HS-27A (cell line): Measurements from ENCODE around the gene ARHGEF11.

Experiments used
- DNase-seq: peaks from one replicate; pipeline ENCODE4 v3.0.0-alpha.2; 2012; ENCODE audit warnings: low read depth, missing footprints

ARHGEF11 gene

DNA sequence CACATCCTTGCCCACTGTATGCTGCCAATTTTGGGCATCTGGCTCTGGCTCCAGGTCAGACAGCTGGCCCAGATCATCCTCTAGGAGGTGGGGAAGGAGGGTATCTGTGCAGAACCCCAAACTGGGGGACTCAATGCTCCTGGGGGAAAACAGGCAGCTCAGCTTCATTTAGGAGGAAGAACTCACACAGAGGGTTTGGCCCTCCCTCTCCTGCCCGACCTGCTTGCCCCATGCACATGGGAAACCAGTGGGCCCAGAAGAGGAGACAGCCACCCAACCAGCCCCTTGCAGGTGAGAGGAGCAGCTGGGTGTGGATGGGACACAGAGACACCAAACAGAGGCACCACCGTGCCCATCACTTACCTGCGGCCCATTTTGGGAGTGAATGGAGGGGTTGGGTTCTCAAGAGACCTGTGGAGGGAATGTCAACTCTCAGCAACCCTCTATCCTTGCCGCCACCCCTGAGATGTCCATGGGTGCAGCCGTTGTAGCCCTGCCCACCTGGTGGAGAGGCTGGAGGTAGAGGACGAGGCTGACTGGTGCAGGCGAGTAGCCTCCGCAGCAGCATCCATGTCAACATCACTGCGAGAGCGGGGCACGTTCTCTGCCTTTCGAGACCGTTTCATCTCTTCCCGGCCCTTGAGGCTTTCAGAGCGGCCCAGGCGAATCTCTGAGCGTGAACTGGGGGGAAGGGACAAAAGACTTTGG lies 97.6 kb downstream of the ARHGEF11 start:
- no peak for DNase-seq

DNA sequence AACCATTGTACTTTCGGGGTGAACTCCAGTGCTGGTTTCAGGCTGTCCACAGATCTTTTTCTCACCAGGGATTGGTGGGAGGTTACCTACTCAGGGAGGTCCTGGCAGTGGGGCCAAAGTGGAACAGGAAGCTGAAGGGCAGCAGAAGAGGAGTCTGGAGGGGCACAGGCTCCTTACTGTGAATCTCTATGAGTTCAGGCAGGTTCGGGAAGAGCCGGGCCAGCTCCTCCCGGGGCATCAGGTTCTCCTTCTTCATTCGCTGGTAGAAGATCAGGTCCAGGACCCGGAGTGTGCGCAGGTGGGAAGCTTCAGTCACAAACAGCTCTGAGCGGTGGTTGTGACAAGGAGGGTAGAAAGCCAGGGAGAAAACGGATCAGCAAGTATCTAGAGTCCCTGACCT lies 98.4 kb downstream of the ARHGEF11 start:
- no peak for DNase-seq

DNA sequence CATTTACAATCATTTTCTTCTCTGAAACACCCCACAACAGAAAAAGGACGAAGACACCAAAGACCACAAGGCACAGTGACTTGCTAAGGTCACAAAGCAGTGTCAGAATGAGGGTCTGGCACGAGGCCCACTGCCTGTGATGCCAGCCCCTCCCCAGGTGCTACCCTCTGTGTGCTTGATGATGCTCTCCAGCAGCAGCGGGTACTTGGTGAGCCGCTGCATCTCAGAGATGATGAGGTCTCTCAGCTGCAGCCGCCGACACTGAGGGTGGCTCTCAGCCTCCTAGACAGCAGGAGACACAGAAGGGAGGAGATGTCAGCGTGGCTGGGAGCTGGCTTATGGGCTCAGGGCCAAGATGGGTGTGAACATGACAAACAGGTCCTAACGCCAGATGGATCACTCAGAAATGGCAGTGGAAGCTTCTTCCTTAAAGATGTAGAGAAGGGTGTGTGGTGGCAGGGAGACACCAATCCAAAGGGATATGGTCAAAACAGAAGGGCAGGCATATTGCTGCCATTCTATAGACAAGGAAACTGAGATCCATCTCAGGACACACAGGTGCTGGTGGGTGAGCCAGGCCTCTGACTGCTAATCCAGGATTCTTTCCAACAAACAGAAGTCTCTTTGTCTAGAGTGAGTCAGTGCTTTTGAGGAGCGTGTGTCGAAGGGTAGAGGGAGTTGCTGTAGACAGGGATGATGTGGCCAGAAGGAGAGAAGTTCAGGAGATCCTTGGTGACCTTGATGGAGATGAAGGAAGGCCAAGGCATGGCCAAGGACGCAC lies 99.5 kb downstream of the ARHGEF11 start:
- no peak for DNase-seq

DNA sequence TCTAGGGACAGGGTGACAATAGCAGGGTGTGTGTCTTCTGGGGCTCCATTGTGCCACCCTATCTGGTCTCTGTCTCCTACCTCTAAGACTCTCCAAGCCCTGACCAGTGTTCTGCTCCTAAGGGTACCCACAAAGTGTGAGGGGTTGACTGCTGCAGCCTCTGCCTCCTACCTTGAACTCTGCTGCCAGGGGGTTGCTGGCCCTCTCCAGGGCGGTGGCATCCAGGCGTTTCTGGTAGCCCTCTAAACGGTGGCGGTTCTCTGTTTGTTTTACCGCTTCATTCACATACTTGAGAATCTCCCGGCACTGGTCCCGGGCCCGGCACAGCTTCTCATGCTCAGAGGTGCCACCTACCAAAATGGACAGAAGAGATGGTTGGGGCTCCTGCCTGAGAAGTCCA lies 100.7 kb downstream of the ARHGEF11 start:
- no peak for DNase-seq

DNA sequence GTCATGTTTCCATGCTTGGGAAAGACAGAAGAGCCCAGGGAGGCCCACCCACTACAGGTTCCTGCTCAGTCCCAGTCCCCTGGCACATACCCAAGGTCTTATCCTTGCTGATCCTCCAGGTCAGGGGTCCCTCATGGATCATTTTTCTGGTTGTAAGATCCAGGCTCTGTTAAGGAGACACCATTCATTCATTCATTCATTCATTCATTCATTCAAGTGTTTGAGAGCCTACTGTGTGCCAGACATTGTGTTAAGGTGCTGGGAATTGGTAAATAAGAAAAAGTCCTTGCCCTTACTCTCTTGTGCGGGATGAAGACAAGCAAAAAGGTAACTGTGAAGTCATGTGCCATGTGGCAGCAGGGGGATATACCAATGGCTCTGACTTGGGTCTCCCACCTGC lies 101.3 kb downstream of the ARHGEF11 start:
- DNase-seq = no peak

DNA sequence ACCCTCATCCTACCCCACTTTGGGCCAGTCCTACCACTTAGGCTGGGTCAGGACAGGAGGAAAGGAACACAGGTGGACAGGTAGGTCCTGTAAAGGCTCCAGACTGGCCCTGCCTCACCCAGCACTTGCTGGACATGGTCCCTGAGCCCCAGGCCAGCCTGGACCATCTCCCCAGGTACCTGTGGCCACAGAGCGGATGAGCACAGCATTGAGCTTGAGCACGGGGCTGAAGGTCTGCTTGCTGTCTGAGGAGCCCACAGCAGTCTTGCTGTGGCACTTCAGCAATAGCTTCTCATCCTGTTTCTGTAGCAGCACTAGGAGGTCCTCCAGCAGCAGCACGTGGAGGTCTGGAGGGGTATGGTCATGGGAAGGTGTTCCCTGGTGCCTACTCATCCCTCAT lies 101.8 kb downstream of the ARHGEF11 start:
- DNase-seq = no peak

DNA sequence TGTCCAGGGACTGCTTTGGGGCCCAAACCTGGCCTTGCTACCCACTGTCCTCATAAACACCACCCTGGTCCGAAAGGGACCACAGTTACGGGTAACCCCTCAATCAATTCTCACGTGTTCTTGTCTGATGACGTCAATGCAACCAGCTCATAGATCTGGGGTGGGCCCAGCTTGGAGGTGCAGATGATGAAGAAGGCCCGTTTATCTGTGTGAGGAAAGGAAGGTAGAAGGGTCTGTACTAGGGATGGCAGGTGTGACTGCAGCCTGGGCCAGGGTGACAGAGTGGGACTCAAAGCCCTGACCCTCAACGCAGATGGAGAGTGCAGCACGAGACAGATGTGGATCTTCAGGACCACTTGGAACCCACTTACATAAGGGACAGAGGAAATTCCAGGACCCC lies 103.0 kb downstream of the ARHGEF11 start:
- no peak for DNase-seq

DNA sequence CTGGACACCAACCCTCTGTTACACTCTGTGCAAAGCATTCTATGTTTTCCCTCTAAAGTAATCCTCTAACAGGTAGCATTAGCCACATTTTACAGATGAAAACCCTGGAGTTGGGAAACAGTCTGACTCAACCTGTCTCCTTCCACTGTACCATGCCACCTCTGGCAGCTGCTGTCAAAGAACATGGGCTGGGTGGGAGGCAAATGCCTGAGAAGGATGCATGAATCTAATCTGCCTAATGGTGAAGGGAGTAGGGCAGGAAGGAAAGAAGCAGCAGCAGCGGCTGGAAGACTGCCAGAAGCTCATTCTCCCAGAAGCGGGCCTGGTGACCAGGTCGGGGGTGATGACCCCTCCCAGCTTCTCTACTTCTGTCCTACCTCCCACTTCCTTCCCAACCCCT lies 103.4 kb downstream of the ARHGEF11 start:
- no peak for DNase-seq

DNA sequence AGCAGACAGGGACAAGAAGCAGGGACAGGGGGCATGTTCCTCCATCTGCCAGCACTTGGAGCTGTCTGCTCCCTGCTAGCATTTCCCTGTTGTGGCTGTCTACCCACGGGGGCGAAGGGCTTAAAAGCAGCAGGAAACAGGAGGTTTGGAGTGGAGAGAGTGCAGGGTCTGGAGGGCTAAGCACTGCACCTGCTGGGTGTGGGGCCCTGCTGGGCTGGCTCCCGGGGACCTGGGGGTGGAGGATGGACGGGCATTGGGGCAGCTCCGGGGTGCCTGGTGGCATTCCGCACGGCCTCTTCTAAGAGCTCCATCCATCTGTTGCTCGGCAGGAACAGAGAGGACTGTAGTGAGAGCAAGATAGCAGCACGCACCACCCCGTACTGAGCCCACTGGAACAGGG lies 103.9 kb downstream of the ARHGEF11 start:
- no peak for DNase-seq

DNA sequence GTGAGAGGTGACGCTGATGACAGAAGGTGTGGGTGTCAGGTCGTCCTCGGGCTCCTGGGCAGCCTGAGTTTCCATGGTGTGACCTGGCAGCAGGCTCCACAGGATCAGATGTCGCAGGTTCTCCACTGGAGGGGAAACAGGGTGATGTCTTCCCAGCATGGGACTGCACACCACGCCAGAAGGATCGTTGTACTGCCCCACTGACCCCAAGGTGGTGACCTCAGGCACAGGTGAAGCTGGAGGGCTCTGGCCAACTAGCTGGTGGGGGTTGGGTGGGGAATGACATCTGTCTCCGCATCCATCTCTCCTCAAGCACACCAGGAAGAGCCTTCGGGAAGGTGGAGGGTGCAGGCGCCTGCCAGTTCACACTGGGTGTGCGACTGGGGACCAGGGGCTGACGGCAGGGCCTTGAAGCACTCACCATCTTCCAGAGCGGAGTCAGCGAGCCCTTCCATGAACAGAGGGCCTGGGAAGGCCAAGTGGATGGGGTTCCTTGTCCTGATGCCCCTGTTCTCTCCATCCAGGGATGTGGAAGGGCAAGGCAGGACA lies 105.7 kb downstream of the ARHGEF11 start:
- DNase-seq = no peak

DNA sequence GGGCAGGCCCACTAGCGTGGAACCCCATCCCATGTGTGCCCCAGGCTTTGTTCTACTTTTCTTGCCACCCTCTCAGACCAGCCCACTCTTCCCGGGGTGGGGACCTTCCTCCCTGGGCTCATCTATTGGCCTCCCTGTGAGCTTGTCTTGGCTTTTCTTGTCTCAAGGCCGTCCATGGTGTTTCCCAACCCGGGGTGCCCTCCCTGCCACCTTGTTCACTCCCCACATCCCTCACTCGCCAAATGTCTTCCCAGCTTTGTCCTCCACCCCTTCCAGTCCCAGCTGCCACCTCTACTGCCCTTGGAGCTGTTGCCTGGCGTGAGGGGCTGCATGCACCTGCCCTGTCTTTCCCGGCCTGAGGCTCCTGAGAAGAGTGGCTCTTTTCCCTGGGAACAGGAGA lies 106.7 kb downstream of the ARHGEF11 start:
- DNase-seq = no peak

DNA sequence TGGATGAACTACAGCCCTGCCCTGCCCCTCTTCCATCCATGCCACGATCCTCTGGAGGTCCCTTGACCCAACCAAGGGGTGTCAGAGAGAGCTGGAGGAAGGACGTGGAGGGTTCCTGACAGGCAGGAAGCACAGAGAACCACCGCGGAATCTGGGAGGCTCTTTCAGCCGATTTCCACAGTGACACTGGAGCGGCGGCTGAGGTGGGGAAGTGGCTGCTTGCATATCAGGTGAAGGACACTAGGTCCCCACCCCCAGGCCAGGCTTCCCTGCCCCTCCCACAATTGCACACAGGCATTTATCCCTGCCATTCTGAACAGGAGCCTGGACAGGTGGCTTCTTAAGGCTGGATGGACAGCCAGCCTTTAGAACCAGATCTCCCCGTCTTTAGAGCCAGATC lies 107.7 kb downstream of the ARHGEF11 start:
- DNase-seq = no peak

DNA sequence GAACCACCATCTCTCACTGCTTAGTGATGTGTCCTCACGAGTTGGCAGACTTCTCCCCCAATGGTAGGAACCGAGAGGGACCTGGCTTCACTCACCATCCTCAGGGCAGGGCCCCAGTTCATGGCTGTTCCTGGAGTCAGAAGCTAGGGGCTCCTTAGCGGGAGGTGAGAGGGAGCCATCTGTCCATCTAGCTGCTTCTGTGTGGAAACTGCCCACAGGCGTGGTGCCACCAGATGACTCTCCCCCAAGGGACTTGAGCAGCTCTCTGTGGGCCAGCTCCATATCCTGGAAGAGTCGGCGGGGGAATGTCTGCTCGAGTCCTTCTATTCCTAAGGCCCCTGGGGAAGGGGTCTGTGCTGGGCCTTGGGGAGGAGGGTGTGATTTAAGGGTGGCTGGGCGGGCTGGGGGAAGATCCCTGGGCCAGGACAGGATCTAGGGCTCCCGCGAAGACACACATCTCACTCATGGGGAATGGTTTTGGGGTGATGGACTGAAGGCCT lies 108.8 kb downstream of the ARHGEF11 start:
- DNase-seq = no peak

DNA sequence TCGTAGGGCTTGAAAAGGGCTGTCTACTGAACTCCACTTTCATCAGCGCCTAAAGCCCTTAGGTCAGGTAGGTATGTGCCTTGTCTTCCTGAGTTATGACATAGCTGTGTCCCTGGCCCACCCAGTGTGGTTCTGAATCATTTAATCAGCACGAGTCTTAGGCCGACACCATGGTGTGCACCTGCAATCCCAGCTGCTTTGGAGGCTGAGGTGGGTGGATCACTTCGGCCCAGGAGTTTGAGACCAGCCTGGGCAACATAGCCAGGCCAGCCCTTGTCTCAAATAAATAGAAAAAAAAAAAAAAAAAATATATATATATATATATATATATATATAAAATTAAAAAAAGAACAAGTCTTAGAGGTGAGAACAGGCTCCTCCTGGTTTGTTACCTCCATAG lies 109.4 kb downstream of the ARHGEF11 start:
- no peak for DNase-seq

DNA sequence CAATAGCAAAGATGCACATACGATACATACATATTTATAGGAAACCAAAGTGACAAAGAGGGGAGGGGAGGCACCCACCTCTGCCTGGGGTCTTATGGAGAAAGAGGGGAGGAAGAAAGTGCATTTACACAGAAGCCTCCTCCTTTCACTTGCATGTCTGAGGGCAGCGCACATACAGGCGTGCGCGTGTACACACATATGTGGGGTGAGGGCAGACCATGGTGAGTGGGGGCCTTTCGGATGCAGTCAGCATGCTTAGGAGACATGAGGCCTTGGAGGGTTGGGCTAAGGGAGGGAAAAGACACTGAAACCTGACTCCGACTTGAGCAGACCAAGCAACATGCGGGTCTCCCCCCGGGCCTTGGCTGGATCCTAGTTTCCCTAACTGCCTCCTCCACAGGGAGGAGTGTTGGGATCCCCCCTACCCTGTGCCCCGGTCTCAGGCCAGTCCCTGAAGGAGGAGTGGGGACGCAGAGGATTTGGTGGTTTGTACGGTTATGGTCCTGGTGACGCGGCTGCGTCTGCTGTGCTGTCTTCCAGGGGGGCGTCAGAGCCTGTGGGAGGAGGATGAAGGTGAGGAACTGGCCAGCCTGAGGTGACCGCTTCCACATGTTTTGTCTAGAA lies 109.9 kb downstream of the ARHGEF11 start:
- DNase-seq = no peak

DNA sequence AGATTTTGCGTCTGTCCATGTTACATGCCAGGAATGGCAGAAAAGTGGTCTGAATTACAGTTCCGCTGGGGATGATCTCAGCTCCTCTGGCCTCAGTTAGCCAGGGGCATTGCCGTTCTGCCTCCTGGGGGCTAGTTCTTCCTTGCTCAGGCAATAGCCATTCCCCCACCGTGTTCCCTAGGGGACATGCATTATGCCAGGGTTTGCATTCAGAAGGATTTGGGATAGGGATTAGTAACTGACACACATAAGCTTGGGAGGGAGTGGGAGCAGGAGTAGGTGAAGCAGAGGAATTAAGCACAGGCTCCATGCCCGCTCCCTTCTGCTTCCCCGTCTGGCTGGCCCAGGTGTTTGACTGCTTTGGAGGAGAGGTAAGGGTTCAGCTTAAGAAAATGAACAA lies 112.4 kb downstream of the ARHGEF11 start:
- no peak for DNase-seq

DNA sequence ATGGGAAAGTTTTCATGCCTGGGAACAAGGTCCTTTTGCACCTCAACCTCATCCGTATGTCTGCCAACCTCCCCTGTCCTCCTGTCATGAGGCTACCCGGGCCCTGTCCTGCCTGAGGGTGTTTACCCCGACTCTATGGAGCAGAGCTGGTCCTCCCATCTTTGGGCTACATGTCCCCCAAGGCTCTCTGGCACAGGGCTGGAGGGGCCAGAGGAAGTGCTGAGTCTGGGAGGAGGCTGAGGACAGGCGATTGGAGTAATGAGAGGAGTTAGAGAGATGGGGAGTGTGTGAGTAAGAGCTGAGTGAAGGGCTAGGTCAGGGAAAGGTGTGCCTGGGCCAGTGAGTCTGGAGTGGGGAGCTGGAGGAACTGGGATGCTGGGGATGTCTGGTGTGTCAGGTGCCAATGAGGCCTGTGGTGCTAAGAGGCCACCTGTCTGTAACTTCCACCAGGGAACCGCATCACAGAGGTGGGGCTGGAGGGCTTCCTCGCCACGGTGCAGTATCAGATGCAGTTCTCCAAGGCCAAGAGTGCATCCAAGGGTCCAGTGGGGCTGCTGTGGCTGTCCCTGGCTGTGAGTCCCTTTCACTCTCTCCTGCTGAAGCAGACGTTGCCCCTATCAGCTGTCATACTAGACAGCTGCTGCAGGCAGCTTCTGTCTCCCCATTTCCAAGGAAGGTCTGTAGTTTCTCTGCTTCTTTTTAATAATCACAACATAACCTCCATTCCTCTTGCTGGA lies 113.4 kb downstream of the ARHGEF11 start:
- DNase-seq = no peak

DNA sequence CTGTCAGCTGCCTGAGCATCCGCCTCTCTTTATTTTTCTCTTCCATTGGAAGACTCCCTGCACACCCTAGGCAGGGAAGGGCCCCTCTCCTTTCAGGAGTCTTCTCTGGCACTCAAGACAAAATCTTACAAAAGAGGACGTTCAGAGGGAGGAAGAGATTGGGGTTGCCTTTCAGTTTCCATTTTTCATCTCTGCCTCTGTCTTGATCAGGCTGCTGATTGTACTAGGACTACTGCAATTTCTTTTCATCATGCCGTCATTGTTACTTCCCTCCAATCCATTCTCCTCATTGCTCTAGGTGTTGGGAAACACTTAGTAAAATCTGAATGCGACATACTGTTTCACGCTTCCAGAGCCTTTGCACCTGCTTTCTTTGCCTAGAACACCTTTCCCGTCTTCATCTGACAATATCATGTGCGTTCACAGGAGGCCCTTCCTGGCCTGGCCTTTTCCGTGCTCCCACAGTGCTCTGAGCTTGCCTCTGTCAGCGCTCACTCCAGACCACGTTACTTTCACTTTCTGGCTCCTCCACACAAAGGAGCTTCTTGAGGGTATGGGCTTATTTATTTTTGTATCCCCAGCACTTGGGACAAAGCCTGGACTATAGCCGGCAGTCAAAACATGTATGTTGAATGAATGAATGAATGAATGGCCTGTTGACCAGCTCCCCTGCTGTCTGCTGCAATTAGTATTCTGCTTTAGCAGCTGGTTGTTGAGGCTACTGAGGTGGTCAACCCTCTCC lies 114.2 kb downstream of the ARHGEF11 start:
- DNase-seq = no peak

DNA sequence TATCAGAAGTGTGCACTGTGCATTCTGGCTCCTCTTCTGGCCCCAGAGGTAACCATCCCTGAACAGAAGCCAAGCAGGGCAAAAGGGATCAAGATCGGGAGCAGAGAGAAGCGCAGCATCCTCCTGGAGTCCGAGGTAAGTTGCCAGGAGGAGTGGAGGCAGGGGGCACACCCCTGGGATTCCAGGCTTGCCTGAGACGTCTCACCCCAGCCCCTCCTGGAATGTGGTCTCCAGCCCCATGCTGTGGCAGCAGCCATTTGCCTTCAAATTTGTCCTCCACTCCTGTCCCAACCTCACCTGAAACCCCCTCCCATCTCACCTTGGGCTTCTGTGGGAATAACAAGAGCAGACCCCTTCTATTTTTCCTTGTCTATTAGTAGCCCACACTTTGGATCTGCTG lies 115.1 kb downstream of the ARHGEF11 start:
- no peak for DNase-seq

DNA sequence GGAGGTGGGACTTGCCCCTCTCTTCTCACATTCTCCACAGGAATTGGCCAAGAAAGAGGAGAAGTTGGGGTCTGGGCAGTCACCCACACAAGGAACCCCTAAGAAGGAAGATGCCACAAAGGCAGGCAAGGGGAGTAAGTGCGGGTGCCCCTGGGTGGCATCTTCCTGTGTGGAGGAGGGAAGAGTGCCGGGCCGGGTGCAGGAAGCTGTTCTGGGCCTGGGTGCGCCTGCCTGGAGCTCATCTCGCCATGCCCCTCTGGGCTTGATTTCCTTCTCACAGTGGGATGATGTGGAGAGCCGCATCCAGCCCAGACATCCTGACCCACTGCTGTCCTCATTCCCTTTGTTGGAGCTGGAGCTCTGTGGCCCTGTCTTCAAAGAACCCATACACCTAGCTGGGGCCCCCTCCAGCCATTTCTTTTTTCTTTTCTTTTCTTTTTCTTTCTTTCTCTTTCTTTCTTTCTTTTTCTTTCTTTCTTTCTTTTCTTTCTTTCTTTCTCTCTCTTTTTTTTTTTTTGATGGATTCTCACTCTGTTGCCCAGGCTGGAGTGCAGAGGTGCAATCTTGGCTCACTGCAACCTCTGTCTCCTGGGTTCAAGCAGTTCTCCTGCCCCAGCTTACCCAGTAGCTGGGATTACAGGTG lies 115.8 kb downstream of the ARHGEF11 start:
- no peak for DNase-seq

DNA sequence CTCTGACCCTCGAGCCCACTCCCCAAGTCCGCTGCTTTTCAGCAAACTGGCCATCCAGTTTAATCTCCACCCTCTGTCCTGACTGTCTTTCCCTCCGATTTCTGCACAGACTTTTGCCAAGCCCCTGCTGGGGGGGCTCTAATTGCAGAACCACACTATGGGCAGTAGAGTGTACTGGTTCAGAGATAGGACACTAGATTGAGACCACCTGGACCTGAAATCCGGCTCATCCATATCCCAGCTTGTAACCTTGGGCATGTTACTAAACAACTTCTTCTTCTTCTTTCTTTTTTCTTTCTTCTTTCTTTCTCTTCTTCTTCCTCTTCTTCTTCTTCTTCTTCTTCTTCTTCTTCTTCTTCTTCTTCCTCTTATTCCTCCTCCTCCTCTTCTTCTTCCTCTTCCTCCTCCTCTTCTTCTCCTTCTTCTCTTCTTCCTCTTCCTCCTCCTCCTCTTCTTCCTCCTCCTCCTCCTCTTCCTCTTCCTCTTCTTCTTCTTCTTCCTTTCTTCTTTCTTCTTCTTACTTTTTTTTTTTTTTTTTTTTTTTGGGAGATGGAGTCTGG lies 117.4 kb downstream of the ARHGEF11 start:
- no peak for DNase-seq
